B cell (primary cell): Measurements from ENCODE around the gene ATP9B. TPM values are rescaled to one million over a fixed set of nuclear protein-coding genes. Genes with fewer than 3 reads are reported as not detected.

Experiments used
- ATAC-seq: fragments of 200-7000 bp; cut with Tn5 transposase; one replicate; pipeline ENCODE4 v1.10.0; 2021; ENCODE audit warnings: low read depth, mild to moderate bottlenecking, moderate number of reproducible peaks, moderate library complexity
- CTCF ChIA-PET: fragments of 350-600 bp; sonication (Branson Sonifier 250); formaldehyde crosslinking; loops from one replicate; lab custom pipeline; 2021; ENCODE audit warnings: antibody characterized with exemption, inconsistent platforms; lab: Charles Lee
- POLR2A ChIA-PET: fragments of 350-600 bp; sonication (Branson Sonifier 250); formaldehyde crosslinking; loops from one replicate; lab custom pipeline; 2021; ENCODE audit warnings: antibody characterized with exemption; lab: Charles Lee
- DNase-seq: peaks from one replicate; pipeline ENCODE4 v3.0.0; 2013
- H2AFZ ChIP-seq: 2 replicates; pipeline ENCODE4 v1.6.1; 2012; ENCODE audit warnings: mild to moderate bottlenecking, low read depth, low read length; ENCODE audit not compliant: insufficient read depth, poor library complexity, severe bottlenecking
- H3K27ac ChIP-seq, 2 donors: 1 replicate in 1 of 2; 2 replicates in 1 of 2; pipeline ENCODE4 v1.5.1; 2012 to 2013; ENCODE audit warnings: low read length in 2 of 2, mild to moderate bottlenecking in 2 of 2, moderate library complexity in 1 of 2
- H3K27me3 ChIP-seq, 4 experiments: fragments of 200-600 bp in 1 of 4; sonication (generic) in 1 of 4; replicated peaks in 1 of 4; 1 replicate in 2 of 4; 2 replicates in 2 of 4; pipeline versions ENCODE4 v1.6.1 to v1.7.0; 2013 to 2016; ENCODE audit warnings: low read length in 3 of 4, mild to moderate bottlenecking in 2 of 4, mixed read lengths in 1 of 4, moderate library complexity in 1 of 4; ENCODE audit not compliant: insufficient read depth in 4 of 4, control insufficient read depth in 3 of 4; ENCODE audit errors: control extremely low read depth in 1 of 4
- H3K36me3 ChIP-seq, 2 experiments: replicated peaks in 1 of 2; 1 replicate in 1 of 2; 2 replicates in 1 of 2; pipeline versions ENCODE4 v1.6.1 to v1.7.1; 2013; ENCODE audit warnings: low read length in 1 of 2; ENCODE audit not compliant: insufficient read depth in 2 of 2, control insufficient read depth in 1 of 2; ENCODE audit errors: control extremely low read depth in 1 of 2, extremely low read depth in 1 of 2
- H3K4me1 ChIP-seq, 2 donors: fragments of 200-600 bp in 1 of 2; sonication (generic) in 1 of 2; 1 replicate in 1 of 2; 2 replicates in 1 of 2; pipeline versions ENCODE4 v1.5.1 to v1.6.1; 2013 to 2017; ENCODE audit warnings: low read length in 2 of 2; ENCODE audit not compliant: control insufficient read depth in 2 of 2, insufficient read depth in 2 of 2
- H3K4me2 ChIP-seq: replicated peaks from 2 replicates; pipeline ENCODE3; 2012; ENCODE audit warnings: mild to moderate bottlenecking, low read depth, low read length; ENCODE audit not compliant: poor library complexity, severe bottlenecking
- H3K4me3 ChIP-seq, 5 experiments: fragments of 200-600 bp in 1 of 5; sonication (generic) in 1 of 5; 1 replicate in 3 of 5; 2 replicates in 2 of 5; pipeline versions ENCODE4 v1.5.1 to v1.7.0; 2011 to 2016; ENCODE audit warnings: low read length in 4 of 5, mild to moderate bottlenecking in 4 of 5, low read depth in 2 of 5, control low read depth in 1 of 5, moderate library complexity in 1 of 5; ENCODE audit not compliant: insufficient read depth in 1 of 5; ENCODE audit errors: control extremely low read depth in 1 of 5, extremely low read depth in 1 of 5
- H3K79me2 ChIP-seq: fragments of 200-600 bp; sonication (generic); one replicate; pipeline ENCODE4 v1.6.0; 2016; ENCODE audit warnings: low read length; ENCODE audit not compliant: control insufficient read depth, insufficient read depth
- H3K9ac ChIP-seq: fragments of 200-600 bp; sonication (generic); 2 replicates; pipeline ENCODE4 v1.6.1; 2017; ENCODE audit warnings: mild to moderate bottlenecking, low read length, moderate library complexity
- H3K9me3 ChIP-seq, 3 donors: one replicate each; pipeline versions ENCODE4 v1.6.1 to v1.7.1; 2013; ENCODE audit warnings: low read length in 2 of 3; ENCODE audit not compliant: control insufficient read depth in 2 of 3, insufficient read depth in 1 of 3; ENCODE audit errors: control extremely low read depth in 1 of 3
- H4K20me1 ChIP-seq: 2 replicates; pipeline ENCODE4 v1.6.0; 2012; ENCODE audit warnings: mild to moderate bottlenecking, low read length; ENCODE audit not compliant: insufficient read depth, control insufficient read depth, poor library complexity, severe bottlenecking
- H3K27ac Mint-ChIP-seq: one replicate; pipeline ENCODE4 v1.8.0; 2021; ENCODE audit warnings: mixed read lengths
- H3K27me3 Mint-ChIP-seq: one replicate; pipeline ENCODE4 v1.8.0; 2021; ENCODE audit warnings: mixed read lengths
- H3K4me1 Mint-ChIP-seq: one replicate; pipeline ENCODE4 v1.8.0; 2021; ENCODE audit warnings: mixed read lengths
- H3K4me3 Mint-ChIP-seq: one replicate; pipeline ENCODE4 v1.8.0; 2021; ENCODE audit warnings: mixed read lengths
- H3K9me3 Mint-ChIP-seq: one replicate; pipeline ENCODE4 v1.8.0; 2022; ENCODE audit warnings: mixed read lengths; ENCODE audit not compliant: insufficient read depth
- EZH2 ChIP-seq: IDR thresholded peaks from 2 replicates; pipeline ENCODE4 v1.6.1; 2012; ENCODE audit warnings: borderline replicate concordance, low read depth, mild to moderate bottlenecking, moderate library complexity, low read length; ENCODE audit not compliant: insufficient read depth, poor library complexity, severe bottlenecking
- WGBS: methylation state at CpG from one replicate; pipeline ENCODE4 v1.1.5; 2013; ENCODE audit warnings: missing lambda C conversion rate; ENCODE audit not compliant: insufficient coverage; 5-methylcytosine and 5-hydroxymethylcytosine counted together
- intact Hi-C: fragments of 100-400 bp; cut with micrococcal nuclease; formaldehyde crosslinking; loops from one replicate; pipeline ENCODE4 v1.10.0; 2022
- polyA plus RNA-seq: library from polyadenylated mRNA; depleted of rRNA; stranded (reverse); fragments of >200 nt; gene quantifications from 2 replicates; pipeline ENCODE4 v1.2.3, GENCODE V29; 2012
- total RNA-seq, 2 donors: library from RNA; stranded (reverse); fragments of 120-200 nt in 1 of 2; gene quantifications; 1 replicate in 1 of 2; 2 replicates in 1 of 2; pipeline versions ENCODE4 v1.2.3 to v1.2.4, GENCODE V29; 2013 to 2022
- TF ChIP-seq, protein P1 (sequence below): fragments of 200-600 bp; IDR thresholded peaks from one replicate; pipeline ENCODE4 v1.8.0; 2022; ENCODE audit warnings: antibody characterized with exemption, mild to moderate bottlenecking

ATP9B gene
- total and polyA plus RNA-seq, 2 donors (not counting 1 experiment from before 2014, with no cell fraction given), result 34.3 to 71.7 TPM

DNA sequence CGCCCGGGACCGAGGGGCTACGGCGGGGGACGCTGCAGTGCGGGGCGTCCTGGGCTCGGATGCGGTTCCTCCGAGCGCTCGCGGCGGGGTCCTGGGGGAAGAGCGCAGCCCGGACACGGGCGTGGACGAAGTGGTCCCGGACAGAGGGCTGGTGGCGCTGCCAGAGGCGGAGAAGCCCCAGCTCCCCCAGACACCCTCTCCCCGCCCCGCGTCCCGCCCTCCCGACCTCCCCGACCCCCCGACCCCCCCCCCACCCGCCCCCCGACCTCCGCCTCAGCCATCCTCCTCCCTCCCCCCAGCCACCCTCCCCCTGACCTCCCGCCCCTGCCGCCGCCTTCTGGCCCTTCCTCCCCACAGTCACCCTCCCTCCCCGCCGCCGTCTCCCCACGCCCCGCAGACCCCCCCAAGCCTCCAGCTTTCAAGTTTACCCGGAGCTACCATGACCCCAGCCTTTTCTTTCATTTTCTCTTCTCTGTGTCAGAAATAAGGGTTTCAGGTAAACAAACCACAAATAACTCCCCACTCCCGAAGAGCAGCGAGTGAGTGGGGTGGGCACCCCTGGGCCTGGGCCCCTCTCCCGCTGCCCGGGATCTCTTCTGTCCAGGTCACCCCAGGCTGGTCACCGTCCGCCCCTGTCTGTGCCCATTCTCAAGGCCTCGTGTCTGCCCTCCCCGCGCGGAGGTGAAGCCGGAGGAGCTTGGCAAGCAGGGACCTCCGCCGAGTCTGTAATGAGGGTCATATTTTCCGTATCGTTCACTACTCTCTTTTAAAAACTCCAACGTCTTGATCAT lies 331.6 kb downstream of the ATP9B start:
- POLR2A ChIA-PET, result interaction anchor here (0.9 to 1.5 kb wide), 2 partner anchors 14 to 59 kb away, joined by 3 read pairs; no protein-coding TSS in a partner anchor
- ATAC-seq (peak; percentile 12), DNase-seq (peak; percentile 79)
- 28% methylated on average over 30 of the region's 58 CpGs for WGBS
- Histone ChIP-seq H3K36me3 (peaks cover 0 to 12% of the 10 kb centered on the region in 2 experiments), H3K27ac (peak overlapping the region; percentile 91 to 97), H3K27me3 (no peaks in the 10 kb centered on the region), H4K20me1 (peaks cover 39% of the 10 kb centered on the region), H3K4me3 (peak overlapping the region in 4 of 5 experiments; percentile 53 to 79 (median 65)), H3K79me2 (peaks cover 87% of the 10 kb centered on the region), H3K4me1 (peaks cover 69 to 79% of the 10 kb centered on the region in 2 donors), H3K9me3 (no peaks in the 10 kb centered on the region), H2AFZ (no peak overlapping the region), H3K9ac (peak overlapping the region; percentile 78), H3K4me2 (peak overlapping the region; percentile 98)
- no peak for TF ChIP-seq EZH2
- TF ChIP-seq, protein P1, sequence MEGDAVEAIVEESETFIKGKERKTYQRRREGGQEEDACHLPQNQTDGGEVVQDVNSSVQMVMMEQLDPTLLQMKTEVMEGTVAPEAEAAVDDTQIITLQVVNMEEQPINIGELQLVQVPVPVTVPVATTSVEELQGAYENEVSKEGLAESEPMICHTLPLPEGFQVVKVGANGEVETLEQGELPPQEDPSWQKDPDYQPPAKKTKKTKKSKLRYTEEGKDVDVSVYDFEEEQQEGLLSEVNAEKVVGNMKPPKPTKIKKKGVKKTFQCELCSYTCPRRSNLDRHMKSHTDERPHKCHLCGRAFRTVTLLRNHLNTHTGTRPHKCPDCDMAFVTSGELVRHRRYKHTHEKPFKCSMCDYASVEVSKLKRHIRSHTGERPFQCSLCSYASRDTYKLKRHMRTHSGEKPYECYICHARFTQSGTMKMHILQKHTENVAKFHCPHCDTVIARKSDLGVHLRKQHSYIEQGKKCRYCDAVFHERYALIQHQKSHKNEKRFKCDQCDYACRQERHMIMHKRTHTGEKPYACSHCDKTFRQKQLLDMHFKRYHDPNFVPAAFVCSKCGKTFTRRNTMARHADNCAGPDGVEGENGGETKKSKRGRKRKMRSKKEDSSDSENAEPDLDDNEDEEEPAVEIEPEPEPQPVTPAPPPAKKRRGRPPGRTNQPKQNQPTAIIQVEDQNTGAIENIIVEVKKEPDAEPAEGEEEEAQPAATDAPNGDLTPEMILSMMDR, result no peak
- H3K9me3 Mint-ChIP-seq, result no peaks in the 10 kb centered on the region
- no peaks in the 10 kb centered on the region for H3K27me3 Mint-ChIP-seq
- peak overlapping the region; percentile 79 for H3K4me3 Mint-ChIP-seq
- intact Hi-C loops, result no loop called here
- H3K27ac Mint-ChIP-seq, result peak overlapping the region; percentile 92
- CTCF ChIA-PET, result interaction anchor here (0.6 to 0.8 kb wide), 2 partner anchors 9 to 21 kb away, joined by 3 to 5 read pairs; no protein-coding TSS in a partner anchor
- H3K4me1 Mint-ChIP-seq, result peaks cover 71% of the 10 kb centered on the region
